ENCODE data around the gene UBP1. TPM values are rescaled to one million over a fixed set of nuclear protein-coding genes. Genes with fewer than 3 reads are reported as not detected.
"Not testable (repeated sequence)": the region's sequence is repeated elsewhere in the genome, so short reads cannot be mapped to it uniquely, and the experiment has no call there.

Gene UBP1

GRCh38 chr3:33338936-33339465 lies 101.2 kb downstream of the UBP1 start:
- not testable (repeated sequence) for H2BK120ac ChIP-seq (ENCODE audit: low read depth, low read length); H3K79me1 ChIP-seq (ENCODE audit: low read length); H3K23ac ChIP-seq (ENCODE audit: low read length); H3K4me1 ChIP-seq (ENCODE audit: control insufficient read depth, low read depth, low read length); H3K18ac ChIP-seq (ENCODE audit: low read length); H2BK5ac ChIP-seq (ENCODE audit: low read length); H2BK15ac ChIP-seq (replicated peaks; ENCODE audit: low read depth); H3K27me3 ChIP-seq (ENCODE audit: insufficient read depth, low read length, poor library complexity); DNase-seq; H3K56ac ChIP-seq (ENCODE audit: low read length); H4K5ac ChIP-seq (ENCODE audit: low read length); H3K36me3 ChIP-seq (ENCODE audit: control insufficient read depth, insufficient read depth, low read length); H3K27ac ChIP-seq (ENCODE audit: low read depth, low read length); H3K4ac ChIP-seq (ENCODE audit: low read depth, low read length); H3K4me2 ChIP-seq (ENCODE audit: low read length); H4K8ac ChIP-seq (ENCODE audit: low read depth, low read length); H3K9ac ChIP-seq (ENCODE audit: low read length); H3K79me2 ChIP-seq (ENCODE audit: control insufficient read depth, insufficient read depth, low read length); H3K4me3 ChIP-seq (ENCODE audit: low read length); H2AK5ac ChIP-seq (ENCODE audit: low read length)

Small RNAs within 50 kb of the gene (small RNA-seq; reads per million reads assigned to genes)
- not detected for gene RNU7-110P (ENCODE audit: insufficient read depth)
